Mesenchymal stem cell (in vitro differentiated cells and primary cell): Measurements from ENCODE around the gene HSPE1.
"Not testable (repeated sequence)": the region's sequence is repeated elsewhere in the genome, so short reads cannot be mapped to it uniquely, and the experiment has no call there.

Source experiments
- DNase-seq: peaks from one replicate; pipeline ENCODE4 v3.0.0-alpha.2; 2013
- H2AFZ ChIP-seq: one replicate; pipeline ENCODE4 v1.6.1; 2013; ENCODE audit warnings: low read depth, mild to moderate bottlenecking, control low read depth, inconsistent platforms, low read length, moderate library complexity
- H2AK5ac ChIP-seq: 2 replicates; pipeline ENCODE4 v1.6.1; 2013; ENCODE audit warnings: low read length, moderate library complexity, mild to moderate bottlenecking, inconsistent platforms; ENCODE audit not compliant: severe bottlenecking
- H2BK120ac ChIP-seq: one replicate; pipeline ENCODE4 v1.6.1; 2013; ENCODE audit warnings: low read depth, mild to moderate bottlenecking, inconsistent platforms, low read length, moderate library complexity
- H2BK12ac ChIP-seq, 2 experiments: one replicate each; pipeline ENCODE4 v1.6.1; 2013; ENCODE audit warnings: inconsistent platforms in 2 of 2, low read length in 2 of 2, mild to moderate bottlenecking in 2 of 2, moderate library complexity in 2 of 2, control low read depth in 1 of 2
- H2BK15ac ChIP-seq: one replicate; pipeline ENCODE4 v1.6.1; 2013; ENCODE audit warnings: mild to moderate bottlenecking, low read depth, inconsistent platforms; ENCODE audit not compliant: poor library complexity, severe bottlenecking
- H2BK5ac ChIP-seq: 2 replicates; pipeline ENCODE4 v1.6.1; 2013; ENCODE audit warnings: low read depth, mild to moderate bottlenecking, low read length, control low read depth, inconsistent platforms; ENCODE audit not compliant: poor library complexity, severe bottlenecking
- H3K14ac ChIP-seq, 2 experiments: one replicate each; pipeline ENCODE4 v1.6.1; 2013; ENCODE audit warnings: inconsistent platforms in 2 of 2, low read length in 2 of 2, control low read depth in 1 of 2, mild to moderate bottlenecking in 1 of 2, moderate library complexity in 1 of 2
- H3K18ac ChIP-seq, 2 experiments: one replicate each; pipeline ENCODE4 v1.6.1; 2013; ENCODE audit warnings: inconsistent platforms in 2 of 2, low read length in 2 of 2, control low read depth in 1 of 2, low read depth in 1 of 2, mild to moderate bottlenecking in 1 of 2
- H3K23ac ChIP-seq, 2 experiments: one replicate each; pipeline ENCODE4 v1.6.1; 2013; ENCODE audit warnings: inconsistent platforms in 2 of 2, low read length in 2 of 2, mild to moderate bottlenecking in 2 of 2, moderate library complexity in 2 of 2, control low read depth in 1 of 2
- H3K27ac ChIP-seq: 2 replicates; pipeline ENCODE4 v1.5.1; 2013; ENCODE audit warnings: mild to moderate bottlenecking, moderate library complexity, low read length, control low read depth, inconsistent platforms; ENCODE audit not compliant: poor library complexity, severe bottlenecking
- H3K27me3 ChIP-seq, 2 experiments: 2 replicates each; pipeline versions ENCODE4 v1.6.1 to v1.7.0; 2013; ENCODE audit warnings: low read length in 2 of 2, mild to moderate bottlenecking in 2 of 2, moderate library complexity in 2 of 2, control low read depth in 1 of 2, inconsistent platforms in 1 of 2; ENCODE audit not compliant: control insufficient read depth in 1 of 2, insufficient read depth in 1 of 2
- H3K36me3 ChIP-seq, 2 experiments: 2 replicates each; pipeline versions ENCODE4 v1.6.1 to v1.7.0; 2013; ENCODE audit warnings: low read length in 2 of 2, control low read depth in 1 of 2, inconsistent platforms in 1 of 2, low read depth in 1 of 2, mild to moderate bottlenecking in 1 of 2; ENCODE audit not compliant: insufficient read depth in 2 of 2, control insufficient read depth in 1 of 2
- H3K4ac ChIP-seq, 2 experiments: one replicate each; pipeline ENCODE4 v1.6.1; 2013; ENCODE audit warnings: inconsistent platforms in 2 of 2, low read length in 2 of 2, mild to moderate bottlenecking in 2 of 2, moderate library complexity in 2 of 2, control low read depth in 1 of 2, low read depth in 1 of 2
- H3K4me1 ChIP-seq: 2 replicates; pipeline ENCODE4 v1.6.1; 2013; ENCODE audit warnings: low read depth, low read length, control low read depth; ENCODE audit not compliant: control insufficient read depth, insufficient read depth
- H3K4me2 ChIP-seq: 2 replicates; pipeline ENCODE4 v1.6.1; 2013; ENCODE audit warnings: low read length, mild to moderate bottlenecking, inconsistent platforms; ENCODE audit not compliant: poor library complexity, severe bottlenecking
- H3K4me3 ChIP-seq, 2 experiments: 2 replicates each; pipeline versions ENCODE4 v1.5.1 to v1.7.0; 2013; ENCODE audit warnings: low read length in 2 of 2, mild to moderate bottlenecking in 2 of 2, control low read depth in 1 of 2, low read depth in 1 of 2; ENCODE audit not compliant: insufficient read depth in 1 of 2
- H3K79me1 ChIP-seq: replicated peaks from 2 replicates; pipeline ENCODE4 v1.6.1; 2013; ENCODE audit warnings: mild to moderate bottlenecking, control low read depth, low read length, inconsistent platforms; ENCODE audit not compliant: poor library complexity, severe bottlenecking
- H3K9ac ChIP-seq: 2 replicates; pipeline ENCODE4 v1.7.0; 2013; ENCODE audit warnings: mild to moderate bottlenecking, low read length, moderate library complexity
- H3K9me3 ChIP-seq: 2 replicates; pipeline ENCODE4 v1.7.0; 2013; ENCODE audit warnings: mild to moderate bottlenecking, low read length; ENCODE audit not compliant: control insufficient read depth
- H4K8ac ChIP-seq: one replicate; pipeline ENCODE4 v1.6.1; 2013; ENCODE audit warnings: inconsistent platforms, mild to moderate bottlenecking, low read length, moderate library complexity
- H4K91ac ChIP-seq: one replicate; pipeline ENCODE4 v1.6.1; 2013; ENCODE audit warnings: mild to moderate bottlenecking, low read length, inconsistent platforms
- WGBS: methylation state at CpG from one replicate; pipeline ENCODE4 v1.1.7; 2013; ENCODE audit warnings: mixed read lengths; 5-methylcytosine and 5-hydroxymethylcytosine counted together

HSPE1 gene

DNA sequence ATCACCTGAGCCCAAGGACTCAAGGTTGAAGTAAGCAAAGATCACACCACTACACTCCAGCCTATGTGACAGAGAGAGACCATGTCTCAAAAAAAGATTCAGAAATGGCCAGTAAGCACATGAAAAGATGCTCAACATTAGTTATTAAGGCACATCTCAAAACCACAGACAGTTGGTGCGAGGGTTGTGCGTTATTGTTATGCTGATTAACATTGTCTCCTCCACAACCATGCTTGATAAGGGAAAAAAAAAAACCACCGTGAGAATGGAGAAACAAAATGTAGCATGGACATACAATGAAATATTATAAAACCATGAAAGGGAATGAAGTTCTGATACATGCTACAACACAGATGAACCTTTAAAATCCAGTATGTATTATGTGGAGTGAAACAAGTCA is 43.0 kb downstream of the HSPE1 start:
- Histone ChIP-seq H3K4me2 (no peak overlapping the region), H2BK12ac (no peak overlapping the region), H3K23ac (no peak overlapping the region), H3K79me1 (peaks cover 20% of the 10 kb centered on the region), H2BK120ac (no peak overlapping the region), H2AK5ac (no peak overlapping the region), H3K4ac (no peak overlapping the region), H3K9ac (no peak overlapping the region), H3K4me3 (no peak overlapping the region), H3K4me1 (no peaks in the 10 kb centered on the region), H3K36me3 (peaks cover 22 to 88% of the 10 kb centered on the region in 2 experiments), H3K9me3 (no peaks in the 10 kb centered on the region), H4K91ac (no peak overlapping the region), H3K14ac (no peak overlapping the region), H4K8ac (no peak overlapping the region), H3K27ac (no peak overlapping the region), H3K18ac (no peak overlapping the region), H2BK5ac (no peak overlapping the region), H2BK15ac (no peak overlapping the region), H3K27me3 (no peaks in the 10 kb centered on the region), H2AFZ (no peak overlapping the region)
- DNase-seq, result no peak
- WGBS, result 100% methylated on average over 2 of the region's 3 CpGs

DNA sequence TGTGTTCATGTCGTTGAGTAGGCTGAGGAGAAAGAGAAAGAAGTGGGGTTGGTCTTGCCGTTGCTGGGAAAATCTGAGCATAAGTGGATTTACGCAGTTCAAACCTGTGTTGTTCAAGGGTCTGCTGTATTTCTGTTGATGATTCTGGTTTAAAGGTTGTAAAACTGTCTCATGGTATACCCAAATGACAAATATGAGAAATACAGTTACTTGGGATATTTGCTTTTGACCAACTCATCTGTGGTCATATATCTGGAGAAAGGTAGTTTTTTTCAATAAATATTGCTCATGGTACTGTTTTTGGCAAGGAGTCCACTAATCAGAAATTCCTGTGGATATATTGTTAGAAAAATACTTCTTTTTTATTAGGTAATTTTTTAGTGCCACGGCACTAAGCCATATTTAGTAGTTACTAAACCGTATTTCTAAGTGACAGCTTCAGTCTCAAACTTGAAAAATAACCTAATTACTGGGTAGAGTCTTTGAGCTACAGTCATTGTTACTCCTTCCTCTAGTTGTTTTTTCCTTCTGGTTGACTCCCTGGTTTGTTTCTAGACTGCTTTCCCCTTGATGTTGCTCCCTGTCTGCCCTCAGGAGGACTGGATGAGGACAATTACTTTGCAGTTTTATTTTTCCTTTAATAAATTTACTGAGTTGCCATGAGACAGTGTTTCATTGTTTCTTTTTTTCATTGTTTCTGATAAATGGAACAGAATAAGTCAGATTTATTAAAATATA is 47.2 kb downstream of the HSPE1 start:
- 95% methylated on average over 3 of the region's 5 CpGs for WGBS
- Histone ChIP-seq H3K4me1 (no peaks in the 10 kb centered on the region), H4K8ac (no peak overlapping the region), H3K9ac (no peak overlapping the region), H2BK12ac (no peak overlapping the region), H3K27me3 (no peaks in the 10 kb centered on the region), H3K79me1 (peaks cover 17% of the 10 kb centered on the region), H3K18ac (no peak overlapping the region), H4K91ac (no peak overlapping the region), H2BK120ac (no peak overlapping the region), H3K4me2 (no peak overlapping the region), H2AK5ac (no peak overlapping the region), H3K9me3 (no peaks in the 10 kb centered on the region), H3K4ac (no peak overlapping the region), H3K27ac (no peak overlapping the region), H3K4me3 (no peak overlapping the region), H3K14ac (no peak overlapping the region), H3K23ac (no peak overlapping the region), H3K36me3 (peaks cover 23 to 90% of the 10 kb centered on the region in 2 experiments), H2BK5ac (no peak overlapping the region), H2BK15ac (no peak overlapping the region), H2AFZ (no peak overlapping the region)
- no peak for DNase-seq

DNA sequence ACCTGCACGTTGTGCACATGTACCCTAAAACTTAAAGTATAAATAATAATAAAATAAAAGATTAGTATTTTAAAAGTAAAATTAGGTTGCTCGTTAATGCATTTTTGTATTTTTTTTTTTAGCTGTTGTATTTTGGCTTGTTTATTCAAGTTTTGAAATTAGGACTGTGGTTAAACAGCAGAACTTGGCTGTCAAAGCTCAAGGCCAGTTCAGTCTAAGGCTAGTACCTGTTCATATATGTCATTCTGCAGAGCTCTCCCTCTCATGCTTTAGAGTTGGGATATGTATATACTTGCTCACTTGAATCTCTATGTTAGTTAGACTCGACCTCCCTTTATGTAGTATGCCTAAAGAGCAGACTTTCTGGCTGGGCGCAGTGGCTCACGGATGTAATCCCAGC is 48.4 kb downstream of the HSPE1 start:
- H2BK120ac ChIP-seq, result no peak overlapping the region
- H3K27me3 ChIP-seq, result no peaks in the 10 kb centered on the region
- H4K91ac ChIP-seq, result no peak overlapping the region
- no peak overlapping the region for H3K4ac ChIP-seq
- no peak overlapping the region for H3K18ac ChIP-seq
- no peak overlapping the region for H2BK5ac ChIP-seq
- peaks cover 19 to 88% of the 10 kb centered on the region in 2 experiments for H3K36me3 ChIP-seq
- 97% methylated on average over 4 of the region's 5 CpGs for WGBS
- no peak overlapping the region for H2BK15ac ChIP-seq
- no peaks in the 10 kb centered on the region for H3K9me3 ChIP-seq
- H4K8ac ChIP-seq, result no peak overlapping the region
- no peak overlapping the region for H3K27ac ChIP-seq
- no peak overlapping the region for H3K9ac ChIP-seq
- H2BK12ac ChIP-seq, result no peak overlapping the region
- H2AFZ ChIP-seq, result no peak overlapping the region
- no peak overlapping the region for H3K23ac ChIP-seq
- no peak overlapping the region for H3K4me3 ChIP-seq
- H3K79me1 ChIP-seq, result peaks cover 14% of the 10 kb centered on the region
- no peak overlapping the region for H3K14ac ChIP-seq
- H3K4me1 ChIP-seq, result no peaks in the 10 kb centered on the region
- DNase-seq, result no peak
- H2AK5ac ChIP-seq, result no peak overlapping the region
- no peak overlapping the region for H3K4me2 ChIP-seq

DNA sequence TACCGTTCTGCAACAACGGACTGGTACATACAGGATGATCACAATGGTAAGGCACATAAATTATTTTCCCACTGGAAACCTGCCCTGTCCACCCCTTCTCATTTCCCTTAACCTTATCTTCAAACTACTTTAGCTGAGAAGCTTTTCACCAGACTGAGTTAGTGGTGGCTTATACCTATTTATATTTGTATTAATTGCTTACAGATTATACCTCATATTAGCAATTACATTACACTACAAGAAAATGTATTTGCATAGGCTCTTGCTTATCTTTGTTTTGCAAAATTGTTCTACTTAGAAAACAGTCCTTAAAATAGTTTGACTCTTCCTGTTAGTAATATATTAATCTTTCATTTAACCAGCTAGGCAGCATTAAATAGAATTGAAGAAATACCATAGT is 51.1 kb downstream of the HSPE1 start:
- H4K8ac ChIP-seq, H2AK5ac ChIP-seq, H3K23ac ChIP-seq, H3K9ac ChIP-seq, H2BK5ac ChIP-seq, H2BK12ac ChIP-seq, H4K91ac ChIP-seq, H3K27ac ChIP-seq, H2AFZ ChIP-seq, H3K4me2 ChIP-seq, H2BK15ac ChIP-seq, DNase-seq, H3K14ac ChIP-seq, H3K9me3 ChIP-seq, H3K4me1 ChIP-seq, H3K4ac ChIP-seq, H3K79me1 ChIP-seq, H3K27me3 ChIP-seq, H3K4me3 ChIP-seq, H2BK120ac ChIP-seq, H3K18ac ChIP-seq: not testable (repeated sequence)
- WGBS, result 100% methylated on average over 2 of the region's 2 CpGs
- peaks cover 15 to 83% of the 10 kb centered on the region in 2 experiments for H3K36me3 ChIP-seq
